ENCODE measurements around the gene ANKRD44.

The ANKRD44 gene

DNA sequence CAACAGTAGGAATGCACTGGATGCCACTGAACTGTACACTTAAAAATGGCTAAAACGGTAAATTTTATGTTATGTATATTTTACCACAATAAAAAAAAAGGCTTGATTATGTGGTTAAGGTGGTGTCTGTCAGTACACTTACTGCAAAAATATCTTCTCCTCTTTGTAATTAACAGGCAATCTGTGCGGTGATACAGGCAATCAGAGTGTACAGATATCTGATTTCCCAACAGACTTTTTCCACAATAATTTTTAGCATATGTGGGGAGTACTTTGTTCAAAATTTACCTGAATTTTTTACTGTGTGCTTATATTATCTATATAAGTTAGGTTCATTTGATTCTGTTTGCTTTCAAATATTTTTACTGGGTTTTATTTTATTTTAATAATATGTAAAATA lies 209.1 kb downstream of the ANKRD44 start:
- DNase-seq, result no peak

GRCh38 chr2:197097578-197098366 lies 212.8 kb downstream of the ANKRD44 start:
- no peak for DNase-seq

DNA sequence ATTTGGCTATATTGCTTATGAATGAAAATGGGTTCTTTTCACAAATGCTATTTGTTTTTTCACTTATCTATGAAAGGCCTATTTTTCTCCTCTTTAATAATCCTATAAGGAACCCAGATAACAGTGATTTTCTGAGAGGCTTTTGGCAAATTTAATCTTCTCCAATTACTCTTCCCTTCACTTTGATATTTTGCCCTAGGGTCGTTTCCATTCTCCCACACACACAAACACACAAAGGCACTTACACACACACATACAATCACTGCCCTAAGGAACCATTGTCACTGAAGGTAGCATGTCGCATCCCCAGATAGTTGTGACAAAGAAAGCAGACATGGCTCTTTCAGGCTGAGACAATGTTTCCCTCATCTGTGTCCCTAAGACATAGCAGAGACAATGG lies 213.9 kb downstream of the ANKRD44 start:
- no peak for DNase-seq

DNA sequence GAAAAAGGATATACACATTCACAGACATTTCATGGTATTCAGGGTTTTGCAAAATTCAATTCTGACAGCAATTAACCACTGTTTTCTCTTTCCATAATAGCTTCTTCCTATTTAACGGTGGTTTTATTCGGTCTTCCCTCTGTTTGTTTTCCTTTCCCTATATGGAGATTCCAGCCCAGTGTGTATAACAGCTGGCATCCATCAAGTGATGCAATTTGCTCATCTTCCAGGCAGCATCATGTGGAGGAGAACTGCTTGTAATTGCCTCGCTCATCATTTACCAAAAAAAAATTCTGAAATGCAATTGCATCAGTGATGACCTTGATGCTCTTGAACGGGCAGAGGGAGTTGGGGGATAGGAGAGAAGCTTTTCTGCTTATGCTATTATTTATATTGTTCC lies 218.1 kb downstream of the ANKRD44 start:
- DNase-seq, result no peak

GRCh38 chr2:197090742-197091367 lies 219.7 kb downstream of the ANKRD44 start:
- no peak for DNase-seq

- DNase-seq, result no peak
These were observed 220.9 kb downstream of the ANKRD44 start for GRCh38 chr2:197089655-197090054.

DNA sequence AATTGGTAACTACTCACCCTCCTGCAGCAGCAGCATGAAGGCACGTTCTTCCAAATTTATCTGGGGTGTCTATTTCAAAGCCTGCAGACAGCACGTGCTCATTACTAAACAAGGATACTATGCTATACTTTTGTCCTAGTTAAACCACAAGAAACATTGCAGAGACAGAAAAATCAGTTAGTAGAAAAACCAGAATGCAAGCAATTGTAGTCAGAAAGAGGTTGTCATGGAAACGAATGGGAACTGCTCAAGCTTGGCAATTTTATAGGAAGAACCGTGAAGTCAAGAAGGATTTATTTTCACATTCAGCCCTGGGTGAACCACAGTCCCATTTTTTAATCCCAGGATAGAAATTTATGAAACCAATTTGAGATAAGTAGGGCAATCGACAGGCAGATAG lies 221.9 kb downstream of the ANKRD44 start:
- DNase-seq, result no peak

- DNase-seq, result no peak
These were observed 224.1 kb downstream of the ANKRD44 start for GRCh38 chr2:197086500-197086899.

- DNase-seq, result no peak
These were observed 224.9 kb downstream of the ANKRD44 start for GRCh38 chr2:197085665-197086064.

DNA sequence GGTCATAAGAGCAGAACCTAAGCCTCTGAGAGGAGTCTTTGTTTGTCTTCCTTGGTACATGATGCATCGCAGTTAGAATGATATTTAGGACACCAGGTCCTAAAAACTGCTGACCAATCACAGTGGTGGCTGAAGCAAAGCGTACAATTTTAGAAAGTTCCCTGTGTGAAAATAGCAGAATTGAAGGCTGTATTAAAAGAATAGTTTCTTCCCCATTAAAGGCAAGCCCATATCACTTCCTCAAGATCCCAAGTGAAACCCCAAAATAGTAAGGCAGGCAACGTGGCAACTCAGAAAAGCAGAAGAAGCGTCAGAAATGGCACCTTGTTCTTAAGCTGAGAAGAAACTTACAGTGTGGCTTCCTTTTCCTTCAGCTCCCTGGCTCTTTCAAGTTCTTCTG lies 229.3 kb downstream of the ANKRD44 start:
- no peak for DNase-seq

- DNase-seq, result no peak
These were observed 229.9 kb downstream of the ANKRD44 start for GRCh38 chr2:197080578-197081216.

- no peak for DNase-seq
These were observed 230.6 kb downstream of the ANKRD44 start for GRCh38 chr2:197079832-197080555.

DNA sequence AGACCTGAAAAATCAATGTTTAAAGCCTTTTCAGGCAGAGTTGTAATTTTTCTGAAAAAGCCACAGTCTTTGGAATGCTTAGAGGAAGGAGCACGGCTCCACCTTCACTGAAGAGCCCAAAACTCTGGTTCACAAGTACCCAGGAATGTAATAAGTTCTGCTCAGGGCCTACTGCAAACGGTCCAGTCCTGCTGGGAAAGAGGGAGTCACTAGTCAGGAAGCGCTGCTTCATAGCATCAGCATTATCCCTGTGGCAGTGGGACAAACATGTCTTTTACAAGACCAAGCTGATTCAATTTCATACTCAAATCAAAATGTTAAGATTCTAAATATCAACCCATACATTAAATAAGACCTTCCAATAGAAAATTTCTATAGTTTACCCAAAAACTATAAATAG lies 231.2 kb downstream of the ANKRD44 start:
- no peak for DNase-seq

- no peak for DNase-seq
These were observed 232.0 kb downstream of the ANKRD44 start for GRCh38 chr2:197078535-197078934.

DNA sequence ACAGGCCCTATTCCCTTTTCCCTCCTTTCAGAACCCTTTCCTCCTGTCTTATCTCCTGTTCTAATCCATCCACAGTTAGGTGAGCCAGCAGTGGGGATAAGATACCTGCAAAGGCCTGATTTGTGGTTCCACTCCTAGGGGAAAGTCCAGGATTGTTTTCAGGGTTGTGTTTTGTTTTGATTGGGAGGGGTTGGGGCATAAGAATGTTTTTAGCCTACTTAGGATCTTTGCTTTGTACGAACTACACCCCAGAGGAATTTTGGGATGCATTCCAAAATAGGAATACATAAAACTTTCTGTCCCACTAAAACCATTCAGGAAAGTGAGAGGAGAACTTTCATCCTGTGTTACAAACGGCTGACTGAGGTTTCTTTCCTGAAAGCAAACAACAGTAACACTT lies 233.2 kb downstream of the ANKRD44 start:
- no peak for DNase-seq

DNA sequence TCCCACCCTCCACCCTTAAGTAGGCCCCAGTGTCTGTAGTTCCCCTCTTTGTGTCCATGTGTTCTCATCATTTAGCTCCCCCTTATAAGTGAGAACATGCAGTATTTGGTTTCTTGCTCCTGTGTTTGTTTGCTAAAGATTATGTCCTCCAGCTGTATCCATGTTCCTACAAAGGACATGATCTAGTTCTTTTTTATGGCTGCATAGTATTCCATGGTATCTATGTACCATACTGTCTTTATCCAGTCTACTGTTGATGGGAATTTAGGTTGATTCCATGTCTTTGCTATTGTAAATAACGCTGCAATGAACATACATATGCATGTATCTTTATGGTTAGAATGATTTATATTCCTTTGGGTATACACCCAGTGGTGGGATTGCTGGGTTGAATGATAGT lies 233.9 kb downstream of the ANKRD44 start:
- DNase-seq, result no peak

DNA sequence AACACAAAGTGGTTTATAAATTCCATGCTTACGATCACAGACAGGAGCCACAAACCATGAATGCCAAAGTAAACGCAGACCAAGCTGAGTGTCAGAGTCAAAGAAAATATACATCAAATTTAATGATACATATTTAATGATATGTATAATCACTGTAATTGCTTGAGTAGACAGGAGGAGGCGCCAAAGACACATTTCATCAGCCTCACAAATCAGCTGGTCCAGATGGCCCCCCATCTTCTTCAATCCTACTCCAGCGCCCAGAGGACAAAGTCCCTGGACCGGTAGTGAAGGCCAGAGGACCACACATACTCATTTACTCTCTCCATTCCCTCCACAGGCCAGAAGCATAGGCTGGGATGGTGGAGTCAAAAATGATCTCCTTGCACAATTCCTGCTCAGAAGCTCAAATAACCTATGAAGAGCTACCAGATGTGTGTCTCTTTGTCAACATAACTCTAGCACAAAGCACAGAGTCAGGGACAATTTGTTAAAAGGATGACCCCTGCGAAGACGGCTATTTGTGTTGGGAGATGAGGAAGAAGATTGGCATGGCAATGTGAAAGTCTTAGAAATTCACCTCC lies 234.7 kb downstream of the ANKRD44 start:
- no peak for DNase-seq

DNA sequence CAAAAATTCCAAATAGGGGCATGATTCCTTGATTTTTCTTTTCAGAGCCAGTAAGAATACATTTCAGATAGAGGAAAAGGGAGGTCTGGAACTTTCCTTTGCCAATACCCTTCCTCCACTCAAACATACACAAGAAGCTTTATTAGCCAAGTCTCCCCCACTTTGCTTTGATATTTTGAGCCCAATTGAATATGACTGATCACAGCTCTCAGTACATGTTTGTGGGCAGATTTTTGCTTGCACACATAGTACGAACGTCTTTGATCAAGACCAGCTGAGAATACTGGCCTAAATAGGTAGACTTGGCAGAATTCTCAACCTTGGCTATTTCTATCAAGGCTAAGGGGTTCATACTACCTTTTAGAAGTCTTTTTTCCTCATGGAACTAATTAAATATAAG lies 235.3 kb downstream of the ANKRD44 start:
- no peak for DNase-seq

DNA sequence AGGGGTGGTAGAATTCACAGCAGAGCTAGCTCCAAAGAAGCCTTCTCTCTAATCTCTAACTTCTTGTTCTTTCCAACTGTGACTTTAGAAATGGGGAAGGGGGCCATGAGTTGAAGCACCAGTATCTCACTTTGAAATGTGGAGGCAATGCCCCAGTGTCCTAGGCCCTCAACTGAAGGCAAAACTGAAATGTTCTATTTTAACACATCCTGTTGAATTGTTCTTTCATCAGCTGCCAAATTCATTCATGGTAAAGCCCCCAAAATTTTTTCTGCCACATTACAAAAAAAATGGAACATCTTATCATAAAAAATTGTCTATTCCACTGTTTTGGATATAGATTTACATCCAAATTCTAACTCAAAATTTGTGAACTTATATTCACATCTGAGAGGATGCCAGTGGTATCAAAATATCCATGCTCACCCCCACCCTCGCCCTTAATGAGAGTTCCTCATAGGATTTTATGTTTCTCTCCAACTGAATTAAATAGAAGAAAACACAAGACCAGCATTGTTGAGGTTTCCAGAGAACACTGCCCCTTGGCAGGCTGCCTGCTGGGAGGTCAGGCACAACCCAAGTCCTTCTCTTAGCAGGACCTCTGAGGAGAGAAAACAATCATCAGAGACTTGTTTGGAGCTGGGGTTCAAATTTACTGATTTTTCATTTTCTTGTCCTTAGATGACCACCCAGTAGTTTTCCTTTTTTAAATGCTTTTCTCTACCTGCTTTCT lies 236.7 kb downstream of the ANKRD44 start:
- DNase-seq, result no peak

- no peak for DNase-seq
These were observed 237.3 kb downstream of the ANKRD44 start for GRCh38 chr2:197073270-197073669.

- DNase-seq, result no peak
These were observed 238.0 kb downstream of the ANKRD44 start for GRCh38 chr2:197072533-197072932.

DNA sequence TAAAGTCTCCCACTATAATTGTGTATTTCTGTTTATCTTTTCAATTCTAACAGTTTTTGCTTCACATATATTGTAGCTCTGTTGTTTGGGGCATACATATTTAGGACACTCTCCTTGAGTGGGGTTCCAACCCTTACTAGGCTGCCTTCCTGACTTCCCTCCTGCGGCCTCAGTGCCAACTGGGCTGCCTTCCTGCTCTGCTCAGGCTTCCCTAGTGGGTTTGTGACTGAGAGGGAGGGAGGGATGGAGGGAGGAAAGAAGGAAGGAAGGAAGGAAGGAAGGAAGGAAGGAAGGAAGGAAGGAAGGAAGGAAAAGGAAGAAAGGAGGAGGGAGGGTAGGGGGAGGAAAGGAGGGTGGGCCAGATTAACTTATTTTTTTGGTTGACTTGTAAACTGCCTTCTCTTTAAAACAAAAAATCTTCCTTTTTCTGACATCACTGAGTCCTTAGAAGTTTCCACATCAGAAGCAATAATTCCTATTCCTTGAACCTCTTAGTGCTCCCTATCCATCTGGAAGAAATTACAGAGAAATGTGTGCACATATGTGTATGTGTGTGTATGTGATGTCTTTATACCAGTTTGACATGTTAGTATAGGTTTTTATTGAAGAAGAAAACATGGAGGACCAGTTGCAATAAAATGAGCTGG lies 238.7 kb downstream of the ANKRD44 start:
- no peak for DNase-seq

All from activated CD4-positive, alpha-beta T cell treated with anti-CD3 and anti-CD28 coated beads for 1 hour (primary cell).